MG63 (cell line): ENCODE results near the gene OBSL1. TPM values are rescaled to one million over a fixed set of nuclear protein-coding genes. Genes with fewer than 3 reads are reported as not detected.

Experiments
- DNase-seq: peaks from one replicate; pipeline ENCODE4 v3.0.0-alpha.2; 2020
- H3K27me3 ChIP-seq: fragments of 250-450 bp; sonication (Bioruptor Pico); 2 replicates; pipeline ENCODE4 v1.5.1; 2020; ENCODE audit warnings: mild to moderate bottlenecking, moderate library complexity
- H3K36me3 ChIP-seq: fragments of 250-450 bp; sonication (Bioruptor Pico); 2 replicates; pipeline ENCODE4 v1.5.1; 2020; ENCODE audit warnings: mild to moderate bottlenecking, moderate library complexity
- H3K4me3 ChIP-seq: fragments of 250-450 bp; sonication (Bioruptor Pico); 2 replicates; pipeline ENCODE4 v1.5.1; 2020; ENCODE audit warnings: mild to moderate bottlenecking, moderate library complexity
- H3K9me3 ChIP-seq: fragments of 250-450 bp; sonication (Bioruptor Pico); 2 replicates; pipeline ENCODE4 v1.5.1; 2020; ENCODE audit warnings: mild to moderate bottlenecking, moderate library complexity
- total RNA-seq: library from RNA; depleted of rRNA; stranded (reverse); fragments of >200 nt; shearing (Covaris generic); gene quantifications from 2 replicates; pipeline ENCODE4 v1.2.3, GENCODE V29; 2014; ENCODE audit warnings: low replicate concordance

OBSL1 gene
- total RNA-seq, 1 experiment from 2014 or later = 49.9 TPM

- H3K36me3 ChIP-seq = peaks cover 14% of the 10 kb centered on the region
- no peak overlapping the region for H3K4me3 ChIP-seq
- no peaks in the 10 kb centered on the region for H3K27me3 ChIP-seq
- H3K9me3 ChIP-seq = no peaks in the 10 kb centered on the region
- DNase-seq = no peak
Measured at GRCh38 chr2:219545295-219545942, 25.9 kb downstream of the OBSL1 start.

GRCh38 chr2:219544567-219544966 lies 26.8 kb downstream of the OBSL1 start:
- H3K36me3 ChIP-seq = peaks cover 15% of the 10 kb centered on the region
- H3K4me3 ChIP-seq = peak overlapping the region; percentile 58
- no peaks in the 10 kb centered on the region for H3K27me3 ChIP-seq
- no peaks in the 10 kb centered on the region for H3K9me3 ChIP-seq
- DNase-seq = no peak

GRCh38 chr2:219543596-219544358 lies 27.6 kb downstream of the OBSL1 start, which contains the start of the genes CHPF and TMEM198:
CHPF (minus strand) TSS chr2:219543809; CDS start chr2:219543538, 271 bp downstream.
TMEM198 (plus strand) TSS chr2:219544028; CDS start chr2:219544728, 700 bp downstream.
- no peaks in the 10 kb centered on the region for H3K9me3 ChIP-seq
- H3K4me3 ChIP-seq = peak within 1 kb of the TSS; percentile 58
- peaks cover 15% of the 10 kb centered on the region for H3K36me3 ChIP-seq
- DNase-seq = peak; percentile 98
- H3K27me3 ChIP-seq = no peaks in the 10 kb centered on the region

GRCh38 chr2:219542931-219543595 lies 28.3 kb downstream of the OBSL1 start:
- peak overlapping the region; percentile 58 for H3K4me3 ChIP-seq
- DNase-seq = peak; percentile 43

GRCh38 chr2:219541611-219542180 lies 29.6 kb downstream of the OBSL1 start:
- Histone ChIP-seq H3K4me3 (no peak overlapping the region), H3K27me3 (no peaks in the 10 kb centered on the region), H3K36me3 (peaks cover 15% of the 10 kb centered on the region), H3K9me3 (no peaks in the 10 kb centered on the region)
- no peak for DNase-seq

More at GRCh38 chr2:219542931-219543595, 28.3 kb downstream of the OBSL1 start:
- Histone ChIP-seq H3K27me3 (no peaks in the 10 kb centered on the region), H3K9me3 (no peaks in the 10 kb centered on the region), H3K36me3 (peaks cover 15% of the 10 kb centered on the region)

- no peak for DNase-seq
- H3K4me3 ChIP-seq = no peak overlapping the region
- H3K36me3 ChIP-seq = peaks cover 15% of the 10 kb centered on the region
Measured at GRCh38 chr2:219540784-219541504, 30.4 kb downstream of the OBSL1 start.

GRCh38 chr2:219539926-219540678 lies 31.2 kb downstream of the OBSL1 start:
- Histone ChIP-seq H3K36me3 (peaks cover 15% of the 10 kb centered on the region), H3K27me3 (no peaks in the 10 kb centered on the region), H3K4me3 (no peak overlapping the region), H3K9me3 (no peaks in the 10 kb centered on the region)
- DNase-seq = no peak

More at GRCh38 chr2:219540784-219541504, 30.4 kb downstream of the OBSL1 start:
- Histone ChIP-seq H3K9me3 (no peaks in the 10 kb centered on the region), H3K27me3 (no peaks in the 10 kb centered on the region)

GRCh38 chr2:219538956-219539788 lies 32.2 kb downstream of the OBSL1 start:
- Histone ChIP-seq H3K36me3 (peaks cover 15% of the 10 kb centered on the region), H3K27me3 (no peaks in the 10 kb centered on the region), H3K4me3 (no peak overlapping the region), H3K9me3 (no peaks in the 10 kb centered on the region)
- no peak for DNase-seq

- DNase-seq = no peak
- no peak overlapping the region for H3K4me3 ChIP-seq
- no peaks in the 10 kb centered on the region for H3K27me3 ChIP-seq
- H3K36me3 ChIP-seq = peaks cover 15% of the 10 kb centered on the region
- no peaks in the 10 kb centered on the region for H3K9me3 ChIP-seq
Measured at GRCh38 chr2:219538504-219538951, 32.8 kb downstream of the OBSL1 start.

- no peak for DNase-seq
- H3K4me3 ChIP-seq = no peak overlapping the region
- no peaks in the 10 kb centered on the region for H3K27me3 ChIP-seq
- H3K9me3 ChIP-seq = no peaks in the 10 kb centered on the region
- H3K36me3 ChIP-seq = peaks cover 15% of the 10 kb centered on the region
Measured at GRCh38 chr2:219537657-219538488, 33.5 kb downstream of the OBSL1 start.

GRCh38 chr2:219536967-219537366 lies 34.4 kb downstream of the OBSL1 start:
- Histone ChIP-seq H3K4me3 (no peak overlapping the region), H3K9me3 (no peaks in the 10 kb centered on the region), H3K36me3 (peaks cover 15% of the 10 kb centered on the region), H3K27me3 (no peaks in the 10 kb centered on the region)
- DNase-seq = no peak

GRCh38 chr2:219536425-219536824 lies 34.9 kb downstream of the OBSL1 start:
- H3K4me3 ChIP-seq = no peak overlapping the region
- H3K9me3 ChIP-seq = no peaks in the 10 kb centered on the region
- H3K36me3 ChIP-seq = peaks cover 11% of the 10 kb centered on the region
- no peak for DNase-seq
- no peaks in the 10 kb centered on the region for H3K27me3 ChIP-seq

- no peak for DNase-seq
- Histone ChIP-seq H3K4me3 (no peak overlapping the region), H3K36me3 (no peaks in the 10 kb centered on the region), H3K27me3 (peaks cover 10% of the 10 kb centered on the region), H3K9me3 (no peaks in the 10 kb centered on the region)
Measured at GRCh38 chr2:219533930-219534661, 37.2 kb downstream of the OBSL1 start.

- Histone ChIP-seq H3K9me3 (no peaks in the 10 kb centered on the region), H3K4me3 (no peak overlapping the region), H3K27me3 (peaks cover 12% of the 10 kb centered on the region), H3K36me3 (no peaks in the 10 kb centered on the region)
- no peak for DNase-seq
Measured at GRCh38 chr2:219532378-219532649, 39.0 kb downstream of the OBSL1 start.
